SH-SY5Y (cell line): ENCODE measurements around the gene BTNL9.

ENCODE experiments used
- GATA2 ChIP-seq: IDR thresholded peaks from 2 replicates; pipeline ENCODE4 v1.6.1; 2011; ENCODE audit warnings: mild to moderate bottlenecking, low read depth, low read length
- GATA3 ChIP-seq: IDR thresholded peaks from 2 replicates; pipeline ENCODE4 v1.6.1; 2011; ENCODE audit warnings: low read depth, mild to moderate bottlenecking, low read length, moderate library complexity

GRCh38 chr5:181100121-181100875, 60.2 kb downstream of the BTNL9 start:
- TF ChIP-seq GATA2 (no peak), GATA3 (no peak)
